PFSK-1 (cell line): Measurements from ENCODE around the gene JAM3.

ENCODE experiments used
- FOXP2 ChIP-seq: optimal IDR thresholded peaks from 2 replicates; pipeline ENCODE3; 2011; ENCODE audit warnings: borderline replicate concordance, control low read depth, inconsistent platforms; ENCODE audit not compliant: insufficient read depth; ENCODE audit errors: extremely low read length, extremely low read depth
- POLR2AphosphoS5 ChIP-seq: IDR thresholded peaks from 2 replicates; pipeline ENCODE4 v1.6.1; 2012; ENCODE audit warnings: low read depth, mild to moderate bottlenecking, control low read depth, low read length, moderate library complexity
- REST ChIP-seq, 2 experiments: IDR thresholded peaks; 2 replicates each; pipeline versions ENCODE4 v1.6.1 to v1.8.0; 2011 to 2012; ENCODE audit warnings: low read depth in 2 of 2, low read length in 2 of 2, control low read depth in 1 of 2, inconsistent platforms in 1 of 2, mild to moderate bottlenecking in 1 of 2, moderate library complexity in 1 of 2; ENCODE audit not compliant: insufficient read depth in 1 of 2
- SIN3A ChIP-seq: IDR thresholded peaks from 2 replicates; pipeline ENCODE4 v1.6.1; 2012; ENCODE audit warnings: mild to moderate bottlenecking, low read length, moderate library complexity, borderline replicate concordance; ENCODE audit not compliant: insufficient read depth
- TAF1 ChIP-seq: IDR thresholded peaks from 2 replicates; pipeline ENCODE4 v1.6.1; 2012; ENCODE audit warnings: low read length, control low read depth, borderline replicate concordance; ENCODE audit not compliant: insufficient read depth

JAM3 gene

GRCh38 chr11:134146598-134146997 lies 77.7 kb downstream of the JAM3 start:
- no peak for TF ChIP-seq POLR2AphosphoS5

GRCh38 chr11:134149371-134149770 lies 80.5 kb downstream of the JAM3 start:
- TF ChIP-seq SIN3A (no peak), POLR2AphosphoS5 (no peak), TAF1 (no peak)

GRCh38 chr11:134150195-134150903 lies 81.5 kb downstream of the JAM3 start:
- TF ChIP-seq REST (IDR thresholded peaks at IDR 0.05; ENCODE audit: insufficient read depth in 1 of 2, low read depth in 2 of 2, low read length in 2 of 2) (no peak), FOXP2 (no peak), SIN3A (no peak), POLR2AphosphoS5 (no peak), TAF1 (no peak)

DNA sequence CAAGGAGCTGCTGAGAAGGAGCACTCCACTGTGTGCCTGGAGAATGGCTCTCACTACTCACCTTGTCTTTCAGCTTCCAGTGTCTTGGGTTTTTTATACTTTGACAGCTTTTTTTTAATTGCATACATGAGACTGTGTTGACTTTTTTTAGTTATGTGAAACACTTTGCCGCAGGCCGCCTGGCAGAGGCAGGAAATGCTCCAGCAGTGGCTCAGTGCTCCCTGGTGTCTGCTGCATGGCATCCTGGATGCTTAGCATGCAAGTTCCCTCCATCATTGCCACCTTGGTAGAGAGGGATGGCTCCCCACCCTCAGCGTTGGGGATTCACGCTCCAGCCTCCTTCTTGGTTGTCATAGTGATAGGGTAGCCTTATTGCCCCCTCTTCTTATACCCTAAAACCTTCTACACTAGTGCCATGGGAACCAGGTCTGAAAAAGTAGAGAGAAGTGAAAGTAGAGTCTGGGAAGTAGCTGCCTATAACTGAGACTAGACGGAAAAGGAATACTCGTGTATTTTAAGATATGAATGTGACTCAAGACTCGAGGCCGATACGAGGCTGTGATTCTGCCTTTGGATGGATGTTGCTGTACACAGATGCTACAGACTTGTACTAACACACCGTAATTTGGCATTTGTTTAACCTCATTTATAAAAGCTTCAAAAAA lies 82.3 kb downstream of the JAM3 start:
- TF ChIP-seq REST (IDR thresholded peaks at IDR 0.05; ENCODE audit: insufficient read depth in 1 of 2, low read depth in 2 of 2, low read length in 2 of 2) (no peak), FOXP2 (no peak), SIN3A (no peak), POLR2AphosphoS5 (peak; percentile 29; the same call in 1 of the 2 replicates)

DNA sequence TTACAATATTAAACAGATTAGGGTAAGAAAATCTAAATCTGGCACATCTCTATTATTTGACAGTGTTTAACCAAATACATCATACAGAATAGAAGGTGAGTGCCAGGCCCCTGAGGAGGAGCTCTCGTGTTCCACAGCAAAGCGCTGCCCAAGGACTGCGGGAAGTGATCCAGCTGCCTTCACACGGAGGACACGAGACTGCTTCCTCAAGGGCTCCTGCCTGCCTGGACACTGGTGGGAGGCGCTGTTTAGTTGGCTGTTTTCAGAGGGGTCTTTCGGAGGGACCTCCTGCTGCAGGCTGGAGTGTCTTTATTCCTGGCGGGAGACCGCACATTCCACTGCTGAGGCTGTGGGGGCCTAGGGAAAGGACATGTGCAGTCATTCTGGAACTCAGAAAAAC lies 83.8 kb downstream of the JAM3 start:
- TF ChIP-seq FOXP2 (no peak), POLR2AphosphoS5 (no peak), REST (IDR thresholded peaks at IDR 0.05; ENCODE audit: insufficient read depth in 1 of 2, low read depth in 2 of 2, low read length in 2 of 2) (no peak)

DNA sequence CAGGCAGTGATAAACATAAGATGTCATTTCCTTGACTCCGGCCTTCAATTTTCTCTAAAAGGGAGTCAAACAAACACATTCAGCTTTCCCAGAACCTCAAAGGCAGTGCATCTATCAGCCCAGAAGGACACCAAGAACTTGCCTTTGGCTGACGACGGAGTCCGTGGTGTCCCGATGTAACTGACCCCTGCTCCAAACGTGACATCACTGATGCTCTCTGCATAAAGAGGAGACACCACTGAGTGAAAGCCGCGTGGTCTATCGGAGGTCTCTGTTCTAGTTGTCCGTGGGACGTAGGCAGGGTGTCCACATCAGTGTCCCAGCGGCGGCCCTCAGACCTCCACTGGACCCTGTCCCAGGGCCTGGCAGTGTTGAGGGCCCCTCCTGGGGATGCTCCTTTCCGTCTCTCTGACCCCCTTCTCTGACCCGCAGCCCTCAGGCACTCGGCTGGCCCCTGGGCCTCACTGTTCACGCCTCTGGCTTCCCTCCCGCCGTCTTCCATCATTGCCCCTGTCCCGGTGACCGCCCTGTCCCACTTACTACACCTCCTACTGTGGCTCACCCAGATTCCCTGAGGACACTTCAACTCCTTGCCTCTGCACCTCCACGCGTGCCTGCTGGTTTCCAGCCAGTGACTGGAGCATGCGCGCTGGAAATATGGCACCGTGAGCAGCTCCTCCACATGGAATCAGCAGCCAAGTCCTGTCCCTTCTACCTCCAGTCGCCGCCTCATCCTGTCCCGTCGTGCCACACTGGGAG lies 84.5 kb downstream of the JAM3 start:
- no peak for TF ChIP-seq SIN3A
- no peak for TF ChIP-seq TAF1
- no peak for TF ChIP-seq POLR2AphosphoS5
- no peak for TF ChIP-seq FOXP2
- no peak for TF ChIP-seq REST (IDR thresholded peaks at IDR 0.05; ENCODE audit: insufficient read depth in 1 of 2, low read depth in 2 of 2, low read length in 2 of 2)
